GM12891 (cell line): Measurements from ENCODE around the gene PREX1.

Experiments
- PAX5 ChIP-seq: IDR thresholded peaks from 2 replicates; pipeline ENCODE4 v1.6.1; 2011; ENCODE audit warnings: low read length, moderate library complexity, mild to moderate bottlenecking; ENCODE audit not compliant: insufficient read depth, severe bottlenecking
- POLR2A ChIP-seq: IDR thresholded peaks from 2 replicates; pipeline ENCODE4 v1.6.1; 2011; ENCODE audit warnings: low read depth, low read length, control low read depth
- POLR2AphosphoS5 ChIP-seq: IDR thresholded peaks from 2 replicates; pipeline ENCODE4 v1.6.1; 2011; ENCODE audit warnings: low read depth, low read length, control low read depth
- TAF1 ChIP-seq: IDR thresholded peaks from 2 replicates; pipeline ENCODE4 v1.6.1; 2011; ENCODE audit warnings: low read depth, low read length, control low read depth

- no peak for TF ChIP-seq TAF1
- TF ChIP-seq POLR2A = no peak
- TF ChIP-seq POLR2AphosphoS5 = 0 out of 2 replicates have a peak, but pooled peaks have one; percentile 20
- no peak for TF ChIP-seq PAX5
Measured at GRCh38 chr20:48760403-48760983, 67.3 kb downstream of the PREX1 start.
